OCI-LY7 (cell line): Measurements from ENCODE around the gene BTRC.

Experiments
- CTCF ChIP-seq: fragments of 200-600 bp; sonication (generic); conservative IDR thresholded peaks from 2 replicates; pipeline ENCODE4 v1.5.1; 2014; ENCODE audit warnings: mild to moderate bottlenecking, antibody characterized with exemption, low read length, moderate library complexity, mixed read lengths
- EZH2phosphoT487 ChIP-seq: fragments of 200-600 bp; sonication (generic); IDR thresholded peaks from 2 replicates; pipeline ENCODE4 v1.6.1; 2018; ENCODE audit warnings: low read depth, borderline replicate concordance, mild to moderate bottlenecking, mixed run types, antibody characterized with exemption, low read length, moderate library complexity, mixed read lengths

DNA sequence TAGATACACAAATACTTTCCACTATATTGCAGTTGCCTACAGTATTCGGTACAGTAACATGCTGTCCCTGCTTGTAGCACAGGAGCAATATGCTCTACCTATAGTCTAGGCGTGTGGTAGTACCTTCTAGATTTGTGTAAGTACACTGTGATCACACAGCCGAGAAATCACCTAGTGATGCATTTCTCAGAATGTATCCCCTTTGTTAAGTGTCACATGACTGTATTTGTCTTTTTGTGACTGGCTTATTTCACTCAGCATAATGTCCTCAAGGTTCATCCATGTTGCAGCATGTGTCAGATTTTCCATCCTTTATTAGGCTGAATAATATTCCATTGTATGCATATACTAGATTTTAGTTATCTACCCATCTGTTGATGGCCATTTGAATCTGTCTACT lies 61.9 kb downstream of the BTRC start:
- TF ChIP-seq CTCF (no peak), EZH2phosphoT487 (no peak)
